HG02610 (cell line): Measurements from ENCODE around the gene GEMIN2.
A peak's percentile ranks its signal among the peaks of the same experiment; 100 is the strongest.
"Not testable (repeated sequence)": the region's sequence is repeated elsewhere in the genome, so short reads cannot be mapped to it uniquely, and the experiment has no call there.

ENCODE experiments used
- ATAC-seq: cut with Tn5 transposase; IDR thresholded peaks from one replicate; pipeline ENCODE4 v1.9.1; 2021; ENCODE audit warnings: mild to moderate bottlenecking, moderate library complexity; ENCODE audit not compliant: unreplicated experiment

GEMIN2 gene, protein sequence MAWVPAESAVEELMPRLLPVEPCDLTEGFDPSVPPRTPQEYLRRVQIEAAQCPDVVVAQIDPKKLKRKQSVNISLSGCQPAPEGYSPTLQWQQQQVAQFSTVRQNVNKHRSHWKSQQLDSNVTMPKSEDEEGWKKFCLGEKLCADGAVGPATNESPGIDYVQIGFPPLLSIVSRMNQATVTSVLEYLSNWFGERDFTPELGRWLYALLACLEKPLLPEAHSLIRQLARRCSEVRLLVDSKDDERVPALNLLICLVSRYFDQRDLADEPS

DNA sequence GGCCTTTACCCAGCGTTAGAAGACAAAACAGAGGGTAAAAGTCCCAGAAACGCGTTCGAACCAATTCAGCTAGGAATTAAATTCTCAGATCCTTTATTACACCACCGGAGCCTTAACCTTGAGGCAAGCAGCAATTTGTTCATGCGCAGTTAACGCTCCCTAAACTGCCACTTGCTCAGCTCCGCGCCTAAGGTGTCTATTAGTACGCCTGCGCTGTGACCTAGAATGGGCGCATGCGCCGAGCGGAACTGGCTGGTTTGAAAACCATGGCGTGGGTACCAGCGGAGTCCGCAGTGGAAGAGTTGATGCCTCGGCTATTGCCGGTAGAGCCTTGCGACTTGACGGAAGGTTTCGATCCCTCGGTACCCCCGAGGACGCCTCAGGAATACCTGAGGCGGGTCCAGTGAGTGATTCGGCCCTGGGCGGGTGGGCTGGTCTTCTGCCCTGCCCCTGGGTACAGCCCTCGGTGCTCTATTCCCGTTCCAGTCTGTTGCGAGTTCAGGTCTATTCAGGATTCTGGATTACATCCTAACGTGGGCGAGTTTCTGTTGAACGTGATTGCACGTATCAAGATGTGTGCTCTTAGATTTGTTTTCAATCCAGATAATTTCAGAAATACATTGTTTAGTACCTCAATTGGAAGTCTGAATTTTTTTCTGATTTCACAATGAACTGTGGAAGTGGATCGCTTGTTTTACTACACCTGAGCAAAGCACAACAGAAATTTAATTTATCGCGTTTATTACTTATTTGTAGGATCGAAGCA is at the start of gene GEMIN2:
Gene GEMIN2, plus strand, starts transcription at position 251 of the 766 bp plus-strand sequence. Its CDS starts 16 bp downstream, at position 267.
- ATAC-seq = peak; percentile 93

DNA sequence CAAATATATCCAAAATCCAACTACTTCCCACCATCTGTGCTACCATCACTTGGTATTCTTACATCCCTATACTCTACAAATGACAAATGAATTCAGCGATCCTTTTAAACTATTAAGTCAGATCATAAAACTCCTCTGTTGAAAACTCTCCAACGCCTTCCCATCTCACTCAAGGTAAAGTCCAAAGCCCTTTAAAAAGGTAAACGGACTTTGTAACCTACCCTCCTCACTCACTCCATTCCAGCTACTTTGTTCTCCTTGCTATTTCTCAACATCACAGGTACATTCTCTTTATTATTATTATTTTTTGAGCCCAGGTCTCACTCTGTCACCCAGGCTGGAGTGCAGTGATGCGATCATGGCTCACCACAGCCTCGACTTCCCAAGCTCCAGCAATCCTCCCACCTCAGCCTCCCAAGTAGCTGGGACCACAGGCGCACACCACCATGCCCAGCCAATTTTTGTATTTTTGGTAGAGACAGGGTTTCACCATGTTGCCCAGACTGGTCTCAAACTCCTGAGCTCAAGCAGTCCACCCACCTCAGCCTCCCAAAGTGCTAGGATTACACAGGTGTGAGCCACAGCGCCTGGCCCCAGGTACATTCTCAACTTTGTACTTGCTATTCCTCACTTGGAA is 44.8 kb upstream of the GEMIN2 start:
- ATAC-seq = not testable (repeated sequence)

DNA sequence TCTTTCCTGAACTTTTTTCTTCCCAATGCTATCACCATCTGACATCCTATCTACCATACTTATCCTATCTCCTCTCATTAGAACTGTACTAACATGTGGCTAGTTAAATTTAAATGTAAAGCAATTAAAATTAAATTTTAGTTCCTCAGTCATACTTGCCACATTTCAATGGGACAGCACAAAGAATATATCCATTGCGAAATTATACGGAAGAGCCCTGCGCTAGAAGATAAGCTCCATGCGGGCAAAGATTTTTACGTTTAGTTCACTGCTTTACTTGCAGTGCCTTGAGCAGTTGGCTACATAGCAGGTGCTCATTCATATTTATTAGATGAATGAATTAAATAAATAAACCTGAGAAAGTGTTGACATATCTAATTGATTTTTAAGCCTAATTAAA is 44.2 kb upstream of the GEMIN2 start:
- no peak for ATAC-seq

DNA sequence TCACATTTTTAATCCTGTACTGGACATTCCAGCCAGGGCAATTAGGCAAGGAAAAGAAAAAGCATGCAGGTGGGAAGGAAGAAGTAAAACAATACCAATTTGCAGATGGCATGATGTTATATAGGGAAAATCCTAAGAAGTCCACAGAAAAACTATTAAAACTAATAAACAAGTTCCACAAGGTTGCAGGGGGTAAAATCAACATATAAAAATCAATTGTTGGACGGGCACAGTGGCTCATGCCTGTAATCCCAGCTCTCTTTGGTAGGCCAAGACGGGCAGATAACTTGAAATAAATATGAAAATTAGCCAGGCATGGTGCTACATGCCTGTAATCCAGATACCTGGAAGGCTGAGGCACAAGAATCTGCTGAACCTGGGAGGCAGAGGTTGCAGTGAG is 43.0 kb upstream of the GEMIN2 start:
- ATAC-seq = no peak

DNA sequence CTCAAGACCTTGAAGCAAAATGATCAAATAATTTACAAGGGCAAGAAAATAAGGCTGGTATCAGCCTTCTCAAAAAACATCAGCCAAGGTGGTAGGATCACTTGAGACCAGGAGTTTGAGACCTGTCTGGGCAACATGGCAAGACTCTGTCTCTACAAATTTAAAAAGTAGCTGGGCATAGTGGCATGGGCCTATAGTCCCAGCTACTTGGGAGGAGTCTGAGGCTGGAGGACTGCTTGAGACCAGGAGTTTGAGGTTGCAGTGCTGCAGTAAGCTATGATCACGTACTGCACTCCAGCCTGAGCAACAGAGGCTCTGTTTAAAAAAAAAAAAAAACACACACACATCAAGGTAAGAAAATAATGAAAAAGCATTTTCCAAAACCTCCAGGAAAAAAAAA is 33.2 kb upstream of the GEMIN2 start:
- ATAC-seq = no peak

DNA sequence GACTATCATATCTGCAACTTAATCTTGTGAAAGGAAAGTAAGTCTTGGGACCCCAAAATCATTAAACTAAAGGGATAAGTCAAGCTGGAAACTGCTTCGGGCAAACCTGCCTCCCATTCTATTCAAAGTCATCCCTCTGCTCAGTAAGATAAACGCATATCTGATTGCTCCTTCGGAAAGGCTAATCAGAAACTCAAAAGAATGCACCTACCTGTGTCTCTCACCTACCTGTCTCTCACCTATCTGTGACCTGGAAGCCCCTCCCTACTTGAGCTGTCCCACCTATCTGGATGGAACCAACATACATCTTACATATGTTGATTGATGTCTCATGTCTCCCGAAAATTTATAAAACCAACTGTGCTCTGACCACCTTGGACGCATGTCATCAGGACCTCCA is 31.0 kb upstream of the GEMIN2 start:
- no peak for ATAC-seq

DNA sequence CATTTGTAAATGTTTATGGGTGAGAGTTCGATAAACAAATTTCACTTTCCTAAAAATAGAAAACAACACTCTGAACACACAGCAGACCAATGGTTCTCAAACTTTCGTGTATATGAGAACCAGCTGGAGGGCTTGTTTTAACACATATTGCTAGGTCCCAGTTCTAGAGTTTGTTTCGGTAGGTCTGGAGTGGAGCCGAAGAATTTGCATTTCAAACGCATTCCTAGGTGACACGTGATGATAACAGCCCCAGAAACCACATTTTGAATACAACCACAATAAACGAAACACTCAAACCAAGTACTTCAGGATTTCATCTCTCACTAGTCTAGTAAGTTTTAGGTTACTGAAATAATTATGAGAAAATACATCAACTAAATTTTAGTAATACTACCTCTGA is 28.2 kb upstream of the GEMIN2 start:
- no peak for ATAC-seq

DNA sequence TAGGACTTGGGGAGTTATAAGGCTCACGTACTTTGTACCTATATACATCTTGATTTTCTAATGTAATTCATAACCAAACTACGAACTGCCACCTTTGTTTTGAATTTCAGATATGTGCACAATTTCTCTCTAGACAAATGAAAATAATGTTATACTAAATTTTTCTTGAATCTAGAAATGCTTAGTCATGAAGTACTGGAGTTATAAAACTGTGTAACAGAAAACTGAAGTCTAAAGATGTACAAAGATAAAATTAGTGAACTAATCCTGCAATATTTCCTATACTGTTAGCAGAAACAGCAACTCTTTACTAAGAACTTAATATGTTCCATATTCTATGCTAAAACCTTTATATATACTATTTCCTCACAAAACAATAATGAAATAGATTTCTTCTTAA is 26.6 kb upstream of the GEMIN2 start:
- no peak for ATAC-seq

DNA sequence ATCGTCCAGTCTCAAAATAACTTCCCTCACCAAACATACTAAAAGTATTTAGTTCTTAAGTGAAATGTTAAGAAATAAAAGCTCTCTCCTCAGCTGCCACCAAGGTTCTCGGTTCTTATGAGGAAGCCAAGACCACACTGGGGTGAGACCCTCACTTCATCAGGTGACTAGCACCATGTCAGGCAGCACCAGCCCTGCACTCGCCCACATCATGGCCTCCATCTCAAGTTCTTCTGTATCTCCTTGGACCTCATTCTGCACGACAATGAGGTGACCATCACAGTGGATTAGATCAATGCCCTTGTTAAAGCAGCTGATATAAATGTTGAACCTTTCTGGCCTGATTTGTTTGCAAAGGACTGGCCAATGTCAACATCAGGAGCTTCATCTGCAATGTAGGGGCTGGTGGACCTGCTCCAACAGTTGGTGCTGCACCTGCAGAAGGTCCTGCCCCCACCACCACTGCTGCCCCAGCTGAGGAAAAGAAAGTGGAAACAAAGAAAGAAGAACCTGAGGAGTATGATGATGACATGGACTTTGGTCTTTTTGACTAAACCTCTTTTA is 23.5 kb upstream of the GEMIN2 start:
- no peak for ATAC-seq

DNA sequence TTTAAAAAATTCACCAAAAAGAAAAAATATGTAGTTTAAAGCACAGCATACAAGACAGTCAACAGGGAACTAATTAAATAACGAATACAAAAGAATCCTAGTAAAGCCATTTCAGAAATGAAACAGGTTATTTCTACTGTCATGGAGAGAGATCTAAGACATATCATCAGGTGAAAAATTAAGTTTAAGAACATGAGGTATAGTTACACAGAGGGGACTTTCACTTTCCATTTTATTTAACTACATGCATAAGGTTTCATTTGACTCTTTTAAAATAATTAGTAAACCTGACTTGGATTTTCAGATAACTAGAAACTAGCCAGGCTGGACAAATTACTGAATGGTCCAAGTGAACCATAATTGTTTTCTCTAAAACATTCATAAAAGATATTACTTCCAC is 22.4 kb upstream of the GEMIN2 start:
- ATAC-seq = no peak

DNA sequence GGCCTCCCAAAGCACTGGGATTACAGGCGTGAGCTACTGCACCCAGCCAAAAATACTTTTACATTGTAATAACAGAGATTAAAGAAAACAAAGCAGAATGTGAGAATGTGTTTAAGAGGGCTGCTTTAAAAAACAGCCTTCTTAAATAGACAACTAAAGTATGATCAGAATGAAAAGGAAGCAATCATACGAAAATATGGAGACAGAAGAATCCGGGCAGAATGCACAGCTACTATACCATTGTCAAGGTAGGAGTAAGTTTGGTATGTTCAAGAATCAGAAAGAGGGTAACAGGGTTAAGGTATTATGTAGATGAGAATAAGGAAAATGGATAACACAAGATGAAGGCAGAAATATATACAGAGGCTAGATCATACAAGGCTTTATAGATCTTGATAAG is 19.6 kb upstream of the GEMIN2 start:
- no peak for ATAC-seq

DNA sequence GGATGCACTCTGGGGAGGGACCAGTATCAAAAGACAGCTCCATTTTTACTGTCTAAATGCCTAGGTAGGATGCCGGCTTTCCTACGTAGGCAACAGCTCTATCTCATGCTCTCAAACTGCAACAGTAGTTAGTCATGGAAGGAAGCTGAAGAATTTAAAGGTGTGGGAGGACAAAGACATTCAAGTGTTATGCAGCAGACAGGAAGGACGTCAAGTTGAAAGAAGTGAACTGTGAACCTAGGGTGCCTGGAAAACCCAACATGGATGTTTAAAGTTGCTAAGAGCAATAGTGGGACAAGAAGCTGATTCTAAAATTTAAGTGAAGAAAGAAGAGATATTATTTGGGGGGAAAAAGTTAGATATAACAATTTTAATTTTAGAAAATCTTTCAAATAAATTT is 17.0 kb upstream of the GEMIN2 start:
- no peak for ATAC-seq

DNA sequence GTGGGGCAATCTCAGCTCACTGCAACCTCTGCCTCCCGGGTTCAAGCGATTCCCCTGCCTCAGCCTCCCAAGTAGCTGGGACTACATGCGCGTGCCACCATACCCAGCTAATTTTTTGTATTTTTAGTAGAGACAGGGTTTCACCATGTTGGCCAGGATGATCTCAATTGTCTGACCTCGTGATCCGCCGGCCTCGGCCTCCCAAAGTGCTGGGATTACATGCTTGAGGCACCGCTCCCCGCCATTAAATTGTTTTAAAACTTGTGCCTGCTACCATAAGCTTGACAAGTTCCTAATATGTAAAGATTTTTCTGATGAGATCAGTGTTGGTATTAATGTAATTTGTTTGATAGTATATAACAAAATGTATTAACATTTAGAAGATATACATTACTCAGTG is 14.9 kb upstream of the GEMIN2 start:
- ATAC-seq = not testable (repeated sequence)

DNA sequence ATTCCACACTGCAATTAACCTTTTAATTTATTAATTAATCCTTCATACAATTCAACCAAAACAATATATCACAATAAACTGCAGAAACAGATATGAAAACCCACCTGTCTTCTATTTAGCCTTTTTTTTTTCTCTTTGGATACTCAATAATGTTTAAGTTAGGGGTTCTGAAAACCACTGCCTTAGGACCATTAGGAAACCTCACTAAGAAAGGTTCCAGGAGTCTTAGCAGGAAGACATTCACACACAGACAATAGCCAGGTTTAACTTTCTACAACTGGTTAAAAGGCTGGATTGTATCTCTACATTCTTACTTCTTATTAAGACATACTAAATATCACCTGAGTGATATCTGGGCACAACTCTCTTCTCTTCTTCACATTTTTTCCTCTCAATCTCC is 14.4 kb upstream of the GEMIN2 start:
- no peak for ATAC-seq

DNA sequence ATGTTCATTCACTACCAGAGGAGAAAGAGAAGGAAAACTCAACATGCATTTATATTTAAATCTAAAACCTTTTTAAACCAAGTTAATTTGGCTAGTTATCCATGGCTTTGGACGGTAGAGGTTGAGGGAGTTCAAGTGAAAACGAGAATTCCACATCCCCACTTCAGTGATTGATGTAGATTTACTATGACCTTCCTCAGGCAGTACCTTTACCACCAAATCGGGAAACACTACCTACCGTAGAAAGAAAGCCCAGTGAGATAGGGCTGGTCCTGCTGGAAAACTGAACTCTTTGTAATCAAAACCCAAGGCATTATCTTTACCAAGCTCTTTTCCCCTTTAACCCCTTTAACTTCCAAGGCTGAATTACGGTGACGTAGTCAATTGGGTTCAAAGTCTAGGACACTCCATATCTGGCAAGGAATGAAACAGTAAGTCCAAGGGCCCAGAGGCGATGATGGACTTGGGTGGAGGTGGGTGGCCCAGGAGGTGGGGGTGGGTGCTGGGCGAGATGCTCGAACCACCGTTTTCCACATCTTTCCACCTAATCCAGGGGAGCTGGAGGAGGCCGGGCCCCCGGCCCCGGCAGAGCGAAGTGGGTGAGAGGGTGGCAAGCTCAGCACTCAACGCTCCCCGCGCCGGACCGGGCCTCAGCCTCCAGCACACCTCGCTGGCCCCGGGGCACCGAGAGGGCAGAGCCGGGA is 11.7 kb upstream of the GEMIN2 start:
- ATAC-seq = peak; percentile 13

DNA sequence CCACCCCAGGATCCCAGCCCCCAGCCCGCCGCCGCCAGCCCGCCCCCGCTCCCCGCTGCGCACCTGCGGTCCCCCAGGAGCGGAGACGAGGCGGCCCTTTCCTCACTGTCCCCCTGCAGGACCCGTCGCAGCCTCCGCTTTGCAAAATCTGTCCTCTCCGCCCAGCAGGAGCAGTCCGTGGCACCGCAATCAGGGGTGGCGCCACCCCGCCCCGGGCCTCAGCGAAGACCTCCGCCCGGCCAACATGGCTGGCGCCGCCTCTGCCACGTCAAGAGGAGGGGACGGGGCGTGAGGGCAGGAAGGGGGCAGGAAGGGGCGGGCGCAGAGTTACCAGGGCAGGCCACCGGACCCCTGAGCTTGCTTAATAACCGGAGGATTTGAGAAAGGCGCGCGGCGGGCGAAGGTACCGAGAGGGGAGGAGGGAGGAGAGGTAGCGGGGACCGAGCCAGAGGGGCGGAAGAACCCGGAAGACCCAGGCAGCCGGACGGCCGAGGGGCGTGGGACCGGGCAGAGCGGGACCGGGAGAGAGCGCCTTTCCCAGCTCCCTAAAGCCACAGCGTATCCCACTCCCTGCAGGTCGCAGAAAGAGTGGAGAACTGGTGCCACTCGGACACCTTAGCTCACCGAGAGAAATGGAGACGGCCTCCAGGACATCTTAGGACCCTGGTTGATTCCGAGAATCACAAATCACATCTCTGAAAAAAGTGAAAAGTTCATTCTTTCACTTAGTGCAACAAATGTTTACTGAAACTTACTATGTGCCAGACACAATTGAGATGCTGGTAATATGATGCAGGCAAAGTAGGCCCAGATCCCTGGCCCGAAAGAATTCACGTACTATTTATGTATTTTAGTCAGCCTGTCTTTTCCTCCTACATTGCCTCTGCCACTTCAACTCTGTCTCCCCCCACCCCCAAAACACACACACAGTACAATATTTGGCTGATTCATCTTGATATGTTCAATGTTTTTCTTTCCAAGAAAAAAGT is 10.9 kb upstream of the GEMIN2 start, which contains the start of gene SEC23A:
Gene SEC23A, minus strand, starts transcription at position 267 of the 989 bp plus-strand sequence. CDS start 7,117 bp downstream, outside the sequence.
- peak; percentile 95 for ATAC-seq

DNA sequence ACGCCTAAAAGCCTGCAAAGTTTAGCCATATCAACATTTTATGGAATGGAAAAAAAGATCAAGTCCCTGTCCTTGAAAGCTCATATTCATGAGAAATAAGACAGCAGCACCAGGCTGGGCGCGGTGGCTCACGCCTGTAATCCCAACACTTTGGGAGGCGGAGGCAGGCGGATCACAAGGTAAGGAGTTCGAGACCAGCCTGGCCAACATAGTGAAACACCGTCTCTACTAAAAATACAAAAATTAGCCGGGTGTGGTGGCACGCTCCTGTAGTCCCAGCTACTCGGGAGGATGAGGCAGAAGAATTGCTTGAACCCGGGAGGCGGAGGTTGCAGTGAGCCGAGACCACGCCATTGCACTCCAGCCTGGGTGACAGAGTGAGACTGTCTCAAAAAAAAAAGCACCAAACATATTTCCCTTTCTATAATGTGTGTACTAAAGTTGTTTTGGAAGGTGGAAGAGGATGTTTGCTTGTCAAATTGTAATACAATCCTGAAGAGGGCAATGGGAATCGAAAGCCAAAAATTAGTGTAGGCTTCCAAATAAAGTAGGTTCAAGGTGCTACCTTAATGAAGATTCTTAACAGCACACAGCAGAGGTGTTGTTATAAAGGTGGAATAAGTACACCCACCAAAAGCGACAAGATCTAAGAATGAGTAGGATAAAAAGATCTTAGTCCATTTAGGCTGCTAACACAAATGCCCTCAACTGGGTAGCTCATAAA is 9.9 kb upstream of the GEMIN2 start:
- ATAC-seq = not testable (repeated sequence)

DNA sequence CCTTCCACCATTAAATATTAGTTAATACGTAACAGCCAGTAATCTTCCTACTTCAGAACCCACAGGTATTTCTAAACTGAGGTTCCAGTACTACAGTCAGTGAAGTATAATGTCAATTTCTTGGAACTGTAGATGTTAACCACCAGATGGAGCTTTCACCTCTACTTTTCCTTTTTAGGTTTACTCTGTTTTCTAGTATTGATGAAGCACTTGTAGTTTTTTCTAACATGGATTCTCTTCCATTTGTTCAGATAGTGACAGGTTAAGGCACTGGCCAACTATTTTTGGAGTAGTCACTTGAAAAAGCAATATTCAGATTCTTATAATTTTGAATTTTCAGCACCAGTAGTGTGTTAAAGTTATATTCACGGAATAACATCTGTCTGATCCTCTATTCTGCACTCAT is 6.5 kb upstream of the GEMIN2 start:
- peak; percentile 19 for ATAC-seq

DNA sequence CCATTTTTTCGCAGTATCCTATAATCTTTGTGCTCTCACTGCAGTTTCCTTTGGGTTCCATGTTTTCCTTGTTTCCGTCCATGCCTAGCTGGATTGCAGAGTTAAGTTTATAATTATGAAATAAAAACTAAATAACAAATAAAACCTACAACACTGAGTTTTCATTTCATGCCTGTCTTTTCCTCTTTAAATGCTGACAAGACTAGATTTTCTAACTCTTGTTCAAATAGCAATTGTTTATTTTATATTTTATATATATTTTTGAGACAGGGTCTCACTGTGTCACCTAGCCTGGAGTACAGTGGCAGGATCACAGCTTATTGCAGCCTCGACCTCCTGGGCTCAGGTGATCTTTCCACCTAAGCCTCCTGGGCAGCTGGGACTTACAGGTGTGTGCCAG is 5.3 kb upstream of the GEMIN2 start:
- no peak for ATAC-seq
